GM19328 (cell line): Measurements from ENCODE around the gene PLD2.
A peak's percentile ranks its signal among the peaks of the same experiment; 100 is the strongest.
"Not testable (repeated sequence)": the region's sequence is repeated elsewhere in the genome, so short reads cannot be mapped to it uniquely, and the experiment has no call there.

Experiments
- ATAC-seq: cut with Tn5 transposase; IDR thresholded peaks from one replicate; pipeline ENCODE4 v1.9.1; 2021; ENCODE audit warnings: mild to moderate bottlenecking, moderate library complexity; ENCODE audit not compliant: unreplicated experiment

Gene PLD2

DNA sequence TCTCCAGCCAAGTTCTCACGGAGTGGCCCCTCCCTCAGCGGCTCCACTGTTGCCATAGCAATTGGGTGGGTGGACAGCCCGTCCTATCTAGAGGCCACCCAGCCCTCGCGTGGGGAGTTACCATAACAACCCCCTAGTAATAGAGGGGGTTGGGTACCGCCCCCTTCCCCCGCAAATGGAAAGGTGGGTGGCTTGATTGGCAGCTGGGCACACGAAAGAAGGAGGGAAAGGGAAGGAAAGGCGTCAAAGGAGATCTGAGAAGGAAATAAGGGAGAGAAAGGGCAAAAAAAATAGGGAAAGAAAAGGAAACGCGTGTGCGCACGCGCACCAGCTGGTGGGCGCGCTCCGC is 25.9 kb downstream of the PLD2 start:
- ATAC-seq, result not testable (repeated sequence)

DNA sequence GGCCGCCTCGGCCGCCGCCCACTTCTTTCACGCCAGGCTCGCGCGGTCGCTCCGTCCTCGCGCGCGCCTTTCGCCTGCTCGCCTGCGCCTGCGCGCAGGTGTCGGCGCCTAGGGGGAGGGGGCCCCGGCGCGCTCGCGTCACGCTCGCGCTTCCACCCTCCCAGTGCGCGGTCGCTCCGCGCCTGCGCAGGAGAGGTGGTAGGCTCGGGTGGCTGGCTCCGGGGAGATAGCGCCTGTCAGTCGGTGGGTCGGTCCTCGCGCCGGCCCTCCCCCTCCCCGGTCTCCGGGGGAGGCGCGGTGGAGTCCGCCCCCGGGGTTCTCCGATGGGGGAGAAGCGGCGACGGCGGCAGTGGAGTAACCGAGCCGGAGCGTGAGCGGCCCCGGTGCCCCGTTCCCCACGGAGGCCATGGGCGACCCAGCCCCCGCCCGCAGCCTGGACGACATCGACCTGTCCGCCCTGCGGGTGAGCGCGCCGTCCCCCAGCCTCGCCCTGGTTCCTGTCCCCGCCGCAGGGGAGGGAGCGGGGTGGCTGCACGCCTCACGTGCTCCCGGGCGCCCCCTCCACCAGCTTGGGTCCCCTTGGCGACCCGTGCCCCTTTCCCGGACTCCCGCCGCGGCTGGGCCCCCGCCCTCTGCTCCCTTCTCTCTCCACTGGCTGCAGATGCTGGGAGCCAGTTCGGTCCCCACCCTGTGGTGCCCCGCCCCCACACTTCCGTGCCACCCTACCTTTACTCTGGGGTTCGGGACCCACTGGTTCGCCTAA is 26.4 kb downstream of the PLD2 start, which contains the start of gene MINK1:
Gene MINK1 (plus strand): TSS at position 163 of the 763 bp plus-strand sequence. CDS start 244 bp downstream, at position 407.
- ATAC-seq, result peak; percentile 88

DNA sequence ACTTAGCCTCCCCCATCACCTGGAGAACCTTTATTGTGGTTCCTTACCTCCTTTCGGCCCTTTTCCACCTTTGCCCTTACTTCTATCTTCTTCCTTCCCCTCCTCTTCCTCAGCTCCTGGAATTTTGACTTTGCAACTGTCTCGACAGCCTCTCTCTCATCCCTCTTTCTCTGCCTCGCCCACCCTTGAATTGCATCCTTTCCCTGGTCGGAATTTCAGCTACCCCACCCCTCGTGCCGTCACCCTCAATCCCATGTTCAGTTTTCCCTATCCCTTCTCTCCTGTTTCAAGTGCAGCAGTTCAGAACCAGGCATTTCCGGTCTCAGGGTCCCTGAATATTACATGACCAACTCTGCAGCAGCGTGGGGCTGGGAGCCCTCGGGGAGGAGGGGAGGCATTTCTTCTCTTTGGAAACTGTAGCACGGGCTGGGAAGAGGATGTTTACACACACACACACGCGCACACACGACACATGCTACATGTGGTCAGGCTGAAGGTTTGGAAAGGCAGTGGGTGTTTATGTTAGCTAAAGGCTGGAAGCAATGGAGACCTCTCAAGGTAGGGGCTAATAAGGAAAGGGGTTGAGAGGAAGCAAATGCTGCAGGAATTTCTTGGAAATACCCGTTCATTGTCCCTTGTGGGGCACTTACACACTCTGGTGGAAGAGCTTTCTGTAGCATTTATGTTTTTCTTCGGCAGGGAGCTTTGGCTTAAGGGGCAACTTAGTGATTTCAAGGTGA is 27.2 kb downstream of the PLD2 start:
- no peak for ATAC-seq

DNA sequence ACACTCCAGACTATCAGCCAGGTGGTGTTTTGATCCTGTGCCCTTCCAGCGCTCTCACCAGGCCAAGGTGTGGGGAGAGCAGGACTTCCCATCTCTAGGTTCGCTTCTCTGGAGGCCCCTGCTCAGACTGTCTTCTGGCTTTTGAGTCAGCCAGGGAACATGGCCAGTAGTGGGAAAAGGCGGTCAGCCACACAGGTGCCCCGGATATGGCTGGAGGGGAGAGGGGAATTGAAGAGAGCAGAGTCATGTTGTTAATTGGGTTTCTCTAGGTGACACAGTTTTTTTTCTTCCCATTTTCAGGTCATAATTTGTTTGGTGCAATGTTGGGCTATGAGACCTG is 27.7 kb downstream of the PLD2 start:
- ATAC-seq, result no peak

DNA sequence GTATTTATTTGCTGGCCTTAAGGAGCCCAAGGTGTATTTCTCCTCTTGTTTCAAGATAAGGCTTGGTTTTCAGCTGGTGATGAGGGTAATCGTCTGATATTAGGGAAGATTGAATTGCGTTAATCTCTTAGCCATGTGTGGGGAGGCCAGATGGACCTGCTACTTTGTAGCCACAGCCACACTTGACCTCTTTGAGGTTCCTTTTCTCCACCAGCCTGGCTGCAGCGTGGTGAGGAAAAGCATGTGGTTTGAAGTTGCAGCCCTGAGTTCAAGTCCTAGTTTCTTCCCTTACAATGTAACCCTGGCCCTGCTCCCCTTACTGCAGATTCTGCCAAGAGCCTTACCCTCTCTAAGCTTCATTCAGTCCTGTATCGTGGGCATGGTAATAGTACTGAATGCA is 29.3 kb downstream of the PLD2 start:
- no peak for ATAC-seq

DNA sequence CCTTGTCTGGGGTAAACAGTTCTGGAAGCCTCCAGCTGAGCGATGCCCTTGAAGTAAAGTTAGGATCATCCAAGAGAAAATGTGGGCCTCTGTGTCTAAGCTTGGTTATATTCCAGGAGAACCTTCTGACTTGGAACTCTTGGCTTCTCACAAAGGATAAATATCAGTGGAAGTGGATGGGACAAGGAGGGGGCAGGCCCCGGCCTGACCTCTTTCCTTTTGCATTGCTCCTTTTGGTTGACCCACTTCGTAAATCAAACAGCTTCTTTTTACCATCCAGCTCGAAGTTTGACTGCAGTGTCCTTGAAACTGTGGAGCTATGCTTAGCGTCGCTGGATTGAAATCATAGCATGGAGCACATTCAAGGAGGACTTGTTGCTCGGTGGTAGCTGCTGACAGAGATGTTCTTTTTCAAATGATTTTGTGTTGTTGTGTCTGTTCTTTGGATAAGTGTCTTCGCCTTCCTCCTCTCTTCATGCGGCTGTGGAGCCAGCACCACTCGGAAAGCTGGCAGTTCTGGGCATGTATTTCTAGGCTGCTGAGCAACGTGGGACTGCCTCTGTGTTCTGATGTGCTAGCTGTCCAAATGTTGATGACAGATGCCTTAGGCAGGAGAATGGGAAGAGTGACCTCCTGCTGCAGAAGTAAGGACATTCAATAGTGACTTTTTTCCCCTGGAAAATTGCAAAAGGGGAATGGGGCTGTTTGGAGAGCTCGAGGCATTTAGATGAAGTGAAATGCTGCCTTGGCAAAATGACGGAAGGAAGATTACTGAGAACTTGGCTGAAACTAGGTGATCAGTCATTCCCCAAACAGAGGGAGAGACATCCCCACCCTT is 30.7 kb downstream of the PLD2 start:
- no peak for ATAC-seq

DNA sequence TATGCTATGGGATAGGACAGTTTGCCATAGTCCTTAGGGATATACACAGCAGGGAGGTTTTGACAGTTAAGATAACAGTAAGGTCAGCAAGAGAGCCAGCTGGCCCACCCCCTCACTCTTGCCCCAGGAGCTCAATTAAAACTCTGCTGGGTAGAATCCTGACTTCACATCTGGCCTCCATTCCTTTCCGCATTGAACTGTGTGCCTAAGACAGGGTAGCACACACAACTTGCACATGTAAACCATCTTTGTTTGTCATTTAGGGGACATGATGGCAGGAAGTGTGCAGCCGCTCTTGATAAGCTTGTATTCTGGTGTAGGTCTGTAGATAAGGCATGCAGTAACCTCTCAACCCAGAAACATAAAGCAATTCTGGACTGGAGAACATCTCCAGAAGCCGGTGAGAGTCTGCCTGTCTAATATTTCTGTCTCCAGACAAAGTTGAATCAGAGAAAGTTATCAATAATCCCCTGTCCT is 31.4 kb downstream of the PLD2 start:
- ATAC-seq, result no peak

DNA sequence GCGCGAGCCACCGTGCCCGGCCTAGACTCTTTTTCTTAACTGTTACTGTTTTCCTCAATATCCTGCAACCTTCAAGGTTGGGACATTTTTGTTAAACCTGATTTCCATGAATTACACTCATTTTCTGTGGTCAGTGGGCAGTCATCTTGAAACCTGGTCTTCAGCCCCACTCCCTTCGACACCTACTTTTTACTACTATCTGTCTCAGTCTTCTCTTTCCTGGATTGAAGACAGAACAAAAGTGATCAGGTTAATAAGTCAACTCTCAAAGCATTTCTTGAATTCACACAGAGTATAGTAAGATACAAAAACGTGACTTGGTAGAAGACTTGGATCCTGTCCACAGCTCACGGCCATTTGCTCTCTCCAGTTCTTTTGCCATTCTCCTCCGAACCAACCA is 32.3 kb downstream of the PLD2 start:
- no peak for ATAC-seq

DNA sequence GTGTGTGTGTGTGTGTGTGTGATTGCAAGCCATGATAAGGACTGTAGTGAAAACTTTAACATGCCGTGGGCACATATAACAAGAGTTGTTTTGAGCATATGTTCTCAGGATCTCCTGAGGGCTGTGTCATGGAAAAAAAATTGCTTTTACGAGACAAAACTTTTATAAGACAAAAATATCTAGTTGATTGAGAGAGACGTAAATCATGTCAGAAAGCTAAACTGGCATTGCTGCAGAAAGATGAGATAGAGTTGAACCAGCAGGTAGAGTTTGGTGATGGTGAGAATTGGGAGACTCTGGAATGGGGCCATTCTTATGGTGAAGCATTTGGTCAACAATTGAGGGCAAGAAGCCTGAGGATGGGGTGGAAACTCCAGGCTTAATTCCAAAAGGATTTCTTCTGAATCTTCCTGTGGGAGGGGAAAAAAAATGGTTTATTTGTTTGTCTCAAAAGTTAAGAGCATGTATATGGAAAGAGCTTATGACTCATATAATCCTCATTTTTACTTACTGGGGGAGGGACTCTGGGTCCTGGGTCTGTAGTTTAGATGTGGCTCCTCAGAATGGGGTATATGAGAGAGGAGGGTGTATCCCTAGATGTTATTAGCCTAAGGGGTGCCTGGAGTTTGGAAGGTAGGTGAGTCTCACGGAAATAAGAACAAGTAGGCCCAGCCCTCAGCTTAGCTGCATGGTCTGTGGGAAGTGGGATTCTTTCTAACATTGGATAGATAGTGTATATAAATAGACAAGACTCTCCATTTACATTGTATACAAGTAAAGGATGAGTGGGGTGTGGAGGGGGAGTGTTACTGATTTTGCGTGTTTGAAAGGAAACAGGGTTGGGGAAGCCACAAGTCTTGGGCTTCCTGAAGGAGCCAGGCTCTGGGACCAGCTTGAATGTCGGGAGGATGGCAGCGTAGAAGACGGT is 33.3 kb downstream of the PLD2 start:
- no peak for ATAC-seq

DNA sequence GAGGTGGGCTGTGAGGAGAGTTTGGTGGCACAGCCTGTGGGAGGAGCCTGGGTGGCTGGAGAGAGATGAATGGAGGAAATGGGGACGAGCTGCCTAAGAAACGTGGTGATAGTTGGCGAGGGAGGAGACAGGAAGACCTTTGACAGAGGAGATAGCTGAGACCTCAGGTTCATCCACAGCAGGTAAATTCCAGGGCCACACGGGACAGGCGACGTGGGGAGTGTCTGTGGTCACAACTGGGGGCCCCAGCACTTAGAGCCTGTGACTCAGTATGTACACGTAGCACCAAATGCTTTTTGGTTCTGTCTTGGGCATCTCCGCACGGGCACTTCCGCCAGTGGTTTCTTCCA is 33.9 kb downstream of the PLD2 start:
- ATAC-seq, result no peak

DNA sequence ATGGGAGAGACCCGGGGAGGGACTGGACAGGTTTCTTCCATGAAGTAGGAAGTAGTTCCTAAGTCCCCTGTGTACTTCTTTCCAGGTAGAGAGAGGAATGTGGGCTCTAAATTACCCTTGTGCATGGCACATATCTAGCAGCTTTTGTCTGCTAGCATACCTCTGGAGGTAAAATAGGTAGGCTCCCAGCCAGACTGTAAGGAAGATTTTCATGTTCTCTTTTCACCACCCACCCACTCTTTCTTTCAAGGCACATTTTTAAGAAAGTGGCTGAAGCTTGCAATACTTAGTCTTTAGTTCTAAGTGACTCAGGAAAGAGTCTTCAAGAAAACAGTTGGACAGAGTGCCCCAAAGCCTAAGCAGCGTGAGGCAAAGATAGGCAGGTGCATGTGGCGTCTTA is 35.4 kb downstream of the PLD2 start:
- ATAC-seq, result no peak

DNA sequence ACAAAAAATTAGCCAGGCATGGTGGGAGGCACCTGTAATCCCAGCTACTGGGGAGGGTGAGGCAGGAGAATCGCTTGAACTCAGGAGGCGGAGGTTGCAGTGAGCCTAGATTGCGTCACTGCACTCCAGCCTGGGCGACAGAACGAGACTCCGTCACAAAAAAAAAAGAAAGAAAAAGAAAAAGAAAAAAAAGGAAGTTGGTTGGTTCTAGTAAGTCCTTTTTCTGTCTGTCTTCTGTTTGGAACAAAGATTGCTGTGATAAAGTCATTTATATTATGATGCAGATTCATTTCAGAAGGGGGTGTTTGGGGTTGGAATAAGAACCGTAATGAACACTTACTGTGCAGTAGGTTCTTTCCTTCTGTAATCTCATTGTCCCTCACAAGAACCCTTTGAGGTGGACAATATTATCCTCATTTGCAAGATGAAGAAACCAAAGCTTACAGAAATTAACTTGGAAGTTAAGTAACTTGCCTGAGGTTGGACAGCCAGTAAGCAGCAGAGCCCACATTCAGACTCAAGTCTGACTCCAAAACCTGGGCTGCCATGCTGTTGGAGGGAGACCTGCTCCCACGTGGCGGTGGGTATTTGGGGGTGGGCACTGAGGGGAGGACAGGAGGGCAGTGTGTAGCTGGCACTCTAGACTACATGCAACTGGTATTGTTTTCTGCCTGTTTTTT is 36.5 kb downstream of the PLD2 start:
- no peak for ATAC-seq

DNA sequence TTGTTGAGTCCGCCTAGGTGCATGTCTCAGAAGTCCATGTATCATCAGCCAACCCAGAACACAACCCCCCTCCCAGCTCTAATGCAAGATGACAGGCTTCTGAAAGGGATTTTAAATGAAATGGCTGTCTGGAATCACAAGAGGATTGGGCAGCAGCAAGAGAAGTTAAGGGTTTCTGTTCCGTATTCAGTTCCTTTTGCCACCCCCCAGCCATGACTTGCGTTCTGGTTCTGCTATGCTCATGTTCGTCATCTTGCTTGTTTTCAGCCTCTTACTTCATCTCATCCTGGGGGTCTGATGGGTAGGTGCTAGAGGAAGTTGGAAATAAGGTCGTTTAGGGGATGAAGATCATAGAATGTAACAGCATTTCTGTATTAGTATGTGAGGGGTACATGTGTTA is 38.2 kb downstream of the PLD2 start:
- no peak for ATAC-seq

DNA sequence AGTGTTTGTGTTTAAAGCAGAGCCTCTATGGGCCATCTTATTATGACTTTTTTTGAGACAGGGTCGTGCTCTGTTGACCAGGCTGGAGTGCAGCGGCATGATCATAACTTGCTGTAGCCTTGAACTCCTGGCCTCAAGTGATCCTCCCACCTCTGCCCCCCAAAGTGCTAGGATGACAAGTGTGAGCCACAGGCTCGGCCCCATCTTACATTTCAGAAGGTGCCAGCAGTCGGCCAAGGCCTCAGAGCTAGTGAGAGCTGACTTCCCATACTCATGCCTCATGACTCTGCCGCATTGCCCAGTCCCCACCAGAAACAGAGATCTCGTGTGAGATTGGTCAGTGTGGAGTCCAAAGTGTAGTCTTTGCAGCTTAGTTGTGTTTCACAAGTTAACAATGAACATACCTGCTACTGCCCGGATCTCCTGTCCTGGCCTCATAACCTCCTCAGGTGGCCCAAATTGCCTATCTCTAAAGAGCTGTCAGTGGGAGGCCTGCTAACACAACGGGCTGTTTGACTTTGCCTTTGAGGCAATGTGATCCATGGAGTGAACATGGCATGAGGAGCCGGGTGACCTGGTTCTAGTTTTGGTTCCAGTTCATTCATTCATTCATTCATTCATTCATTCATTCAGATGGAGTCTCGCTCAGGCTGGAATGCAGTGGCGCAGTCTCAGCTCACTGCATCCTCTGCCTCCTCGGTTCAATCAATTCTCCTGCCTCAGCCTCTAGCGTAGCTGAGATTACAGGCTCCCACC is 39.9 kb downstream of the PLD2 start:
- ATAC-seq, result no peak

DNA sequence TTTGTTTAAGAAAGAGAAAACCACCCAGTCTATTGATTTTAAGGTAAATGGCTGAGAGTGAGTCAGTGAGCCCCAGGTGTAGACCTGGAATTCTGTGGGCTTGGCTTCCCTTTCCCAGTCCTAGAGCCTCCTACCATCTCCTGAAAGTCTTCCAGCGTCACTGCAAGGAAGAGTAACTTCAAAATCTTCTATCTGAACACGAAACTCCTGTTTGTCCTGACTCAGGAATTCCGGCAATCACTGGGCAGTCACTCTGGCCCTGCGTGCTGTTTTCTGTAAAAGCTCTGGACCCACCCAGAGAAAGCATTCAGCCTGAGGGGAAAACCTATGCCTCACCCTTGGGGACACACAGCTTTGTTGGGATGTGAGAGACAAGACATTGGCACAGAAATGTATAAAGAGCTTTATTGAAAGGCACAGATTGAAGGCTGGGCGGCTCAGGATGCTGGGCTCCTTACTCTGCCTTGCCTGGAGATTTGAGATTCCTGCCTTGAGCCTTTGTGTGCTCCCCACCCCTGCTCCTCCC is 42.1 kb downstream of the PLD2 start:
- no peak for ATAC-seq

DNA sequence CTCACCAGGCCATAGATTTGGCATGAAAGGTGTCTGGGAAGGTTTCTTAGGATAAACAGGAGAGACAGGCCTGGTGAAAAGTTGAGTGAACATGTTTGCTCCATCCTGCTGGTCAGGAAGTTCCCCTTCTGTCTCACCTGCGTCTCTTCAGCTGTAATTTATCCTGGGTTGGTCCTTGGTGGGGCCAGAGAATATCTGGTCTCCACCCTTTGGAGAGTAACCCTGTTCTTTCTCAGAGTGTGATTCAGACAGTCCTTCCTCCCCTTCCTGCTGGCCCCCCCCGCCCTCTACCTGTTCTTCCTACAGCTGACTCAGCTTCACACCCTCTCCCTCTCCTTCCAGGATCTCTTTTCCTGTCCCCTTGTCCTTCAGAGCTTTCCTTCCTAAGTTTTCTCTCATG is 43.3 kb downstream of the PLD2 start:
- no peak for ATAC-seq

DNA sequence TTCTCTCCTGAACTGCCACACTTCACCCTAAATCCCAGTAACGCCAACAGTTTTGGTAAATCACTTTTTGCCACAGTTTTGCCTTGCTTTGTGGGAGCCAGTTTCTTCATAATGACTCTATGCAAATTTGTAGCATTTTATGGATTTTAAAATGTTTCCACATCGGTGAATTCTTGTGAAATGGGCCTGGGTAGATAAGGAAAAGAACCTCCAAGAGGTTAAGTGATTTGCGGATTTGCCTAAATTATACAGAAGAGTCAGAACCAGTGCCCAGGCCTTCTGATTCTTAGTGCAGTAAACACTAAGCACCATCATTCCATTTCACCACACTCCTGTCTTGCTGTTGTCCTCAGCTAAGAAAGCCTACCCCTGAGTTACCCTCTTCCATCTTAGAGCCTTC is 44.1 kb downstream of the PLD2 start:
- ATAC-seq, result no peak

DNA sequence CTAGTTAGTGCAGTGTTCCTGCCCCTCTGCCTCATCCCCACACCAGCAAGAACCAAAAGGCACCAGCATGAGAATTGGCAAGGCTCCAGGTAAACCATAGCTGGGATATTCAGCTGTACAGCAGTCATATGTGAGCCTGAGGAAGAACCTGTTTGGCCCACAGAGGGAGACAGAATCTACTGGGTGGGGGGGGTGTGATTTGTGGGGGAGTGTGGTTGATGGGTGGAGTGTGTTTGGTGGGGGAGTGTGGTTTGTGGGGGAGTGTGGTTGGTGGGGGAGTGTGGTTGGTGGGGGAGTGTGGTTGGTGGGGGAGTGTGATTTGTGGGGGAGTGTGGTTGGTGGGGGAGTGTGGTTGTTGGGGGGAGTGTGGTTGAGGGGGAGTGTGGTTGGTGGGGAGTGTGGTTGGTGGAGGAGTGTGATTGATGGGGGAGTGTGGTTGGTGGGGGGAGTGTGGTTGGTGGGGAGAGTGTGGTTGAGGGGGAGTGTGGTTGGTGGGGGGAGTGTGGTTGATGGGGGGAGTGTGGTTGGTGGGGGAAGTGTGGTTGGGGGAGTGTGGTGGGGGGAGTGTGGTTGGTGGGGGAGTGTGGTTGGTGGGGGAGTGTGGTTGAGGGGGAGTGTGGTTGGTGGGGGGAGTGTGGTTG is 45.7 kb downstream of the PLD2 start:
- ATAC-seq, result no peak
